Measurements from ENCODE around the gene AZIN2. TPM values are rescaled to one million over a fixed set of nuclear protein-coding genes. Genes with fewer than 3 reads are reported as not detected.

Gene AZIN2
- total and polyA plus RNA-seq, 9 of the 15 experiments (the other 6 are each of a cell fraction or from before 2014, with no cell fraction given) = 0.06 to 0.91 (median 0.42) TPM; not detected in 2

- FAIRE-seq (no peak), DNase-seq (ENCODE audit: extremely low read depth in 1 of 4, low spot score in 3 of 4) (no peak), ATAC-seq (no peak)
- no peak overlapping the region for H3K4me3 ChIP-seq
- no peaks in the 10 kb centered on the region for H3K9me3 ChIP-seq (replicated peaks; ENCODE audit: control insufficient read depth, insufficient read depth, low read depth, low read length)
- no peak overlapping the region for H3K27ac ChIP-seq (ENCODE audit: extremely low read depth, low read depth, low read length)
- no peak overlapping the region for H3K4me2 ChIP-seq (ENCODE audit: insufficient read depth, low read length)
- in situ Hi-C loops (cut with MboI) (no loop called here), intact Hi-C loops (cut with micrococcal nuclease) (loop anchor here (5.0 to 10.0 kb wide), 2 partner anchors 563 to 685 kb away; no protein-coding TSS in a partner anchor)
- ChIA-PET CTCF (ENCODE audit: low intra/inter-chr PET ratio) (interaction anchor here (0.7 to 2.2 kb wide), 2 partner anchors 195 to 260 kb away, joined by 3 to 15 read pairs; no protein-coding TSS in a partner anchor), POLR2A (interaction anchor here (0.6 to 1.3 kb wide), 4 partner anchors 9 to 585 kb away, joined by 3 to 7 read pairs (median 4); no protein-coding TSS in a partner anchor)
- 2% methylated on average over 6 of the region's 6 CpGs for WGBS (ENCODE audit: insufficient coverage, low coverage, missing lambda C conversion rate)
- BruUV-seq (replicated peaks) = no TSS peak
- H3K27me3 ChIP-seq (ENCODE audit: control insufficient read depth in 2 of 2, insufficient read depth in 2 of 2, low read length in 2 of 2) = peaks cover 13 to 38% of the 10 kb centered on the region in 2 experiments; a peak in 4 of 5 replicates
- peaks cover 5% of the 10 kb centered on the region for H3K9me1 ChIP-seq (ENCODE audit: control insufficient read depth, insufficient read depth, low read length)
- no peak for TF ChIP-seq NFXL1 (CRISPR knock-in tag; IDR thresholded peaks at IDR 0.05)
- no peak for TF ChIP-seq RCOR1 (IDR thresholded peaks at IDR 0.05; ENCODE audit: borderline replicate concordance in 1 of 2, low read depth in 2 of 2, low read length in 2 of 2)
- no peak for TF ChIP-seq ZNF79 (CRISPR knock-in tag; IDR thresholded peaks at IDR 0.05; ENCODE audit: low read depth)
- TF ChIP-seq NCOR1 (IDR thresholded peaks at IDR 0.05) = no peak
- no peak for TF ChIP-seq SMARCA5 (IDR thresholded peaks at IDR 0.05)
- no peak for TF ChIP-seq ETV5 (CRISPR knock-in tag; IDR thresholded peaks at IDR 0.05; ENCODE audit: low read depth)
- no peaks in the 10 kb centered on the region for H3K4me1 ChIP-seq (replicated peaks in 1 of 2; ENCODE audit: control insufficient read depth in 2 of 2, insufficient read depth in 2 of 2, low read length in 2 of 2)
- H4K20me1 ChIP-seq (replicated peaks; ENCODE audit: control insufficient read depth, insufficient read depth, low read length) = peaks cover 20% of the 10 kb centered on the region
- H2AFZ ChIP-seq (ENCODE audit: low read depth, low read length) = no peak overlapping the region
- no peaks in the 10 kb centered on the region for H3K79me2 ChIP-seq (ENCODE audit: control insufficient read depth, insufficient read depth, low read length)
- H3K36me3 ChIP-seq (ENCODE audit: control insufficient read depth, insufficient read depth, low read length) = no peaks in the 10 kb centered on the region
- H3K9ac ChIP-seq (ENCODE audit: insufficient read depth in 1 of 2, low read depth in 2 of 2, low read length in 2 of 2) = no peak overlapping the region
Observed at GRCh38 chr1:33087677-33088076, 6.7 kb downstream of the AZIN2 start.

Data from K562 (cell line).